Common myeloid progenitor, CD34-positive (primary cell): ENCODE measurements around the gene RASSF3.

ENCODE experiments used
- CTCF ChIA-PET: fragments of 350-600 bp; sonication (Branson Sonifier 250); formaldehyde crosslinking; loops from one replicate; lab custom pipeline; 2021; ENCODE audit warnings: antibody characterized with exemption; lab: Charles Lee
- POLR2A ChIA-PET: fragments of 350-600 bp; sonication (Branson Sonifier 250); formaldehyde crosslinking; loops from one replicate; lab custom pipeline; 2021; ENCODE audit warnings: antibody characterized with exemption; lab: Charles Lee
- DNase-seq, 3 donors: peaks; one replicate each; pipeline versions ENCODE4 v3.0.0 to v3.0.0-alpha.2; 2013
- H3K27ac ChIP-seq, 2 experiments: 1 replicate in 1 of 2; 2 replicates in 1 of 2; pipeline ENCODE4 v1.7.0; 2013; ENCODE audit warnings: inconsistent platforms in 2 of 2, low read length in 2 of 2, mild to moderate bottlenecking in 2 of 2, low read depth in 1 of 2, moderate library complexity in 1 of 2; ENCODE audit not compliant: severe bottlenecking in 2 of 2, insufficient read depth in 1 of 2, poor library complexity in 1 of 2
- H3K27me3 ChIP-seq, 5 experiments: replicated peaks in 2 of 5; 1 replicate in 3 of 5; 2 replicates in 2 of 5; pipeline versions ENCODE4 v1.6.1 to v1.7.0; 2013; ENCODE audit warnings: low read length in 4 of 5, mild to moderate bottlenecking in 2 of 5, moderate library complexity in 2 of 5, inconsistent platforms in 1 of 5; ENCODE audit not compliant: insufficient read depth in 5 of 5, control insufficient read depth in 4 of 5
- H3K36me3 ChIP-seq, 4 experiments: 1 replicate in 2 of 4; 2 replicates in 2 of 4; pipeline versions ENCODE4 v1.6.1 to v1.7.0; 2013; ENCODE audit warnings: low read length in 3 of 4, control low read depth in 1 of 4, mild to moderate bottlenecking in 1 of 4; ENCODE audit not compliant: control insufficient read depth in 4 of 4, insufficient read depth in 4 of 4
- H3K4me1 ChIP-seq, 4 experiments: 1 replicate in 3 of 4; 2 replicates in 1 of 4; pipeline versions ENCODE4 v1.6.1 to v1.7.1; 2013; ENCODE audit warnings: low read length in 3 of 4, mild to moderate bottlenecking in 3 of 4, control low read depth in 1 of 4, inconsistent platforms in 1 of 4, moderate library complexity in 1 of 4; ENCODE audit not compliant: control insufficient read depth in 4 of 4, insufficient read depth in 4 of 4; ENCODE audit errors: control extremely low read depth in 1 of 4
- H3K4me3 ChIP-seq, 7 experiments: 1 replicate in 4 of 7; 2 replicates in 3 of 7; pipeline versions ENCODE4 v1.5.1 to v1.7.0; 2013; ENCODE audit warnings: mild to moderate bottlenecking in 7 of 7, low read length in 6 of 7, moderate library complexity in 6 of 7, inconsistent platforms in 2 of 7, low read depth in 2 of 7, control low read depth in 1 of 7; ENCODE audit not compliant: insufficient read depth in 4 of 7, control insufficient read depth in 1 of 7; ENCODE audit errors: extremely low read depth in 1 of 7
- H3K9me3 ChIP-seq, 5 experiments: 1 replicate in 4 of 5; 2 replicates in 1 of 5; pipeline versions ENCODE4 v1.6.1 to v1.7.1; 2013; ENCODE audit warnings: low read length in 4 of 5, mild to moderate bottlenecking in 2 of 5, inconsistent platforms in 1 of 5, low read depth in 1 of 5, moderate library complexity in 1 of 5; ENCODE audit not compliant: control insufficient read depth in 4 of 5, insufficient read depth in 2 of 5; ENCODE audit errors: control extremely low read depth in 1 of 5
- WGBS: methylation state at CpG from one replicate; pipeline ENCODE4 v1.1.5; 2013; ENCODE audit not compliant: insufficient coverage; 5-methylcytosine and 5-hydroxymethylcytosine counted together

RASSF3 gene

DNA sequence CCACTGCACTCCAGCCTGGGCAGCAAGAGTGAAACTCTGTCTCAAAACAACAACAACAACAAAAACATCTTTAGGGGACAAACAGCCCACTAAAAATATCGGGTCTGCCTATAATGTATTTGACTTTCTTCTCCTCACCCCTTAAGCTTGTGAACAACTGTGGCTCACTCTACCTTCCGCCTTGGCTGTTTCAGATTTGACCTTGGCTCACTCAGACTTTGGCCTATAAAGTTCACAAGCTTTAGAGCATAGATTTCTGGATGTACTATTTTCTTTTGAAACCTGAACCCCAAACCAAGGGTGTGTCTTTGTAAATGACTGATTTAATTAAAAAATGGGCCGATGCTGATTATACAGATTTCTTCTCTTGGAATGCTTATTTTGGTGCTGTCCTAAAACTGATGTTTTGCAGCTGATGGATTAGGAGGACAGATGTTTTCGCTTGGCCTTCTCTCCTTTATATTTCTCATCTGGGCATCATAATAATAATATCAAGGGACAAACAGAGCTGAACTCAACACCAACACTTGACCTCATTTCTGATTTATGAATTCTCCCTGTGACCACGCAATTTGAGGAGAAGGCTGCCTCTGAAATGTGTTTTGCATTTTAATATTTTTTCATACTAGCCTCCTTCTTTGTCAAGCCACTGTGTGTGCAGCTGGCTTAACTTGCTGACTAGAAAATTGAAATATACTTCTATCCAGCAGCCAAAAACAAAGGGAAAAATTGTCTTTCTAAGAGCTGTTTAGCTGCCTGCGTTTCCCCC, 40.2 kb upstream of the RASSF3 start:
- Histone ChIP-seq H3K4me3 (no peak overlapping the region), H3K27ac (no peak overlapping the region), H3K27me3 (no peaks in the 10 kb centered on the region), H3K4me1 (peaks cover 0 to 4% (median 0%) of the 10 kb centered on the region in 4 experiments), H3K9me3 (peaks cover 0 to 9% (median 4%) of the 10 kb centered on the region in 5 experiments), H3K36me3 (no peaks in the 10 kb centered on the region)
- 98% methylated on average over 4 of the region's 6 CpGs for WGBS
- ChIA-PET CTCF (interaction anchor here (0.9 to 1.4 kb wide), 3 partner anchors 20 to 128 kb away, joined by 3 to 5 read pairs (median 4); no protein-coding TSS in a partner anchor), POLR2A (no interaction called here)
- DNase-seq = no peak

DNA sequence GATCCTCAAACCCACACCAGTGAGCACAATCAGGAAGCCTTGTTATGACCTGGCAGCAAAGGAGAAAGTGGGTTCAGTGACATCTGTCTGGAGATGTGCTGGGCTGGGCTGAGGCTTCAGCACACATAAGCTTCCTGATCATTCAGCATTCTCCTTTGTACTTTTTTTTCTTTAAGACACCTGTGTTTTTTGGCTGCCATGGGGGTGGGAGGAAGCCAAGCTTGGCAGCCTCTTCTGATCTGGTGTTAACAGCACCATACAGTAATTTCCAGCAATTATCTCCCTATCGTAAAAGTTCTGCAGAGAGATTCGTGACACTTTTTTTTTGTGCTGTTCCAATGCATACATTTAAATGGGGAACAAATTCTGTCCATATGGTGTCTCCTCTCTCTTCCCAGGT, 38.9 kb upstream of the RASSF3 start:
- no peak overlapping the region for H3K4me3 ChIP-seq
- ChIA-PET POLR2A (no interaction called here), CTCF (interaction anchor here (0.6 to 1.6 kb wide), 3 partner anchors 10 to 91 kb away, joined by 3 to 4 read pairs (median 3); no protein-coding TSS in a partner anchor)
- no peak for DNase-seq
- H3K27ac ChIP-seq = no peak overlapping the region
- peaks cover 2 to 12% (median 4%) of the 10 kb centered on the region in 5 experiments for H3K9me3 ChIP-seq
- 92% methylated on average over 2 of the region's 2 CpGs for WGBS
- H3K36me3 ChIP-seq = no peaks in the 10 kb centered on the region
- peaks cover 0 to 4% (median 0%) of the 10 kb centered on the region in 4 experiments for H3K4me1 ChIP-seq
- H3K27me3 ChIP-seq = no peaks in the 10 kb centered on the region

DNA sequence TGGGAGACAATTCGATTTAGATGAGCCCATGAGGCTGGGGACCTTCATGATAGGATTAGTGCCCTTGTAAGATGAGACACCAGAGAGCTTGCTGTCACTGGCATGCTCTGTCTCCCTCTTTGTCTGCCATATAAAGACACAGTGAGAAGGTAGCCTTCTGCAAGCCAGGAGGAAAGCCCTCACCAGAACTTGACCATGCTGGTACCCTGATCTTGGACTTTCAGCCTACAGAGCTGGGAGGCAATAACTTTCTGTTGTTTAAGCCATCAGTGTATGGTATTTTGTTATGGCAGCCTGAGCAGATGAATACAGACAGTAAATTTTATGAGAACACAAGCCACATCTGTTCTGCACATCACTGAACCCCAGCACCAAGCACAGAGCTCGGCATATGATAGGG, 38.1 kb upstream of the RASSF3 start:
- POLR2A ChIA-PET = no interaction called here
- H3K27me3 ChIP-seq = no peaks in the 10 kb centered on the region
- 100% methylated on average over 1 of the region's 2 CpGs for WGBS

DNA sequence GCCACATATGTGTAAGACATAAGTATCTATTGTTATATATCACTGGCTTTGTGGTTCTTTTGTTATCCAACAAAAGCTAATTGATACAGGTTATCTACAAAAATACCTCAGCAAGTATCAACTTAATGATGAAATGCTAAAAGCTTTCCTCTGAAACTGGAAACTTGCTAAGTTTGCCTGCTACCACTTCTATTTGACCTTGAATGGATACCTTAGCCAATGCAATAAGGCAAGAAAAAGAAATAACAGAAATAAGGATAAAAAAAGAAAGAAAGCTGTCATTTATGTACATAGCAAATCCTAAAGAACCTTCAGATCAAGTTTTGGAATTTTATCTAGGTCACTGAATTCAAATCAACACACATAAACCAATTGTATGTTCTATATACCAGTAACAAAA, 35.5 kb upstream of the RASSF3 start:
- peaks cover 2 to 12% (median 4%) of the 10 kb centered on the region in 5 experiments for H3K9me3 ChIP-seq
- H3K4me3 ChIP-seq = no peak overlapping the region
- ChIA-PET CTCF (interaction anchor here (0.8 to 0.9 kb wide), 2 partner anchors 14 to 31 kb away, joined by 3 read pairs; no protein-coding TSS in a partner anchor), POLR2A (no interaction called here)
- no peak overlapping the region for H3K27ac ChIP-seq
- no peaks in the 10 kb centered on the region for H3K27me3 ChIP-seq
- H3K36me3 ChIP-seq = no peaks in the 10 kb centered on the region
- DNase-seq = no peak
- H3K4me1 ChIP-seq = no peaks in the 10 kb centered on the region

More for the DNA sequence above, 38.1 kb upstream of the RASSF3 start:
- DNase-seq = no peak
- Histone ChIP-seq H3K36me3 (no peaks in the 10 kb centered on the region), H3K4me3 (no peak overlapping the region), H3K4me1 (peaks cover 0 to 4% (median 0%) of the 10 kb centered on the region in 4 experiments), H3K9me3 (peaks cover 2 to 12% (median 4%) of the 10 kb centered on the region in 5 experiments), H3K27ac (no peak overlapping the region)
- CTCF ChIA-PET = interaction anchor here (0.9 to 1.6 kb wide), 4 partner anchors 9 to 21 kb away, joined by 3 to 4 read pairs (median 3); no protein-coding TSS in a partner anchor

DNA sequence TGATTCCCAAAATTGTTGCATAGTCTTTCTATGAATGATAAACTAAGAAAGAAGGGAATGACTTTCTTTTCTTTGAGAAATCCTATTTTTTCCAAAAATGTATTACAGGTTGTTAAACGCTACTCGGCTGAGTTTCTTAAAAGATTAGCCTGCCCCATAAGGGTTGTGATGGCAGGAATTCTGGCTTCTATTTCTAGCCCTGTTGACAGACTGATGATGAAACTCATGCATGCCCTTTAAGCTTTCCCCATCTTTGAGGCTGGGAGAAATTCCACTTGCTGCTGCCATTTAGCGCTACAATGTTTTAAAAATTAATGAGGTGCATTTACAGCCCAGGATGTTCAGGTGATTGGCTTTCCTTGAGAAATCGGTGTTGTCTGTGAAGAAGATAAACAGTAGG, 33.2 kb upstream of the RASSF3 start:
- Histone ChIP-seq H3K36me3 (no peaks in the 10 kb centered on the region), H3K4me1 (no peaks in the 10 kb centered on the region), H3K4me3 (no peak overlapping the region), H3K27ac (no peak overlapping the region), H3K27me3 (no peaks in the 10 kb centered on the region), H3K9me3 (peaks cover 2 to 12% (median 4%) of the 10 kb centered on the region in 5 experiments)
- DNase-seq = no peak
- WGBS = 100% methylated on average over 3 of the region's 4 CpGs
- CTCF ChIA-PET = no interaction called here
- POLR2A ChIA-PET = no interaction called here

DNA sequence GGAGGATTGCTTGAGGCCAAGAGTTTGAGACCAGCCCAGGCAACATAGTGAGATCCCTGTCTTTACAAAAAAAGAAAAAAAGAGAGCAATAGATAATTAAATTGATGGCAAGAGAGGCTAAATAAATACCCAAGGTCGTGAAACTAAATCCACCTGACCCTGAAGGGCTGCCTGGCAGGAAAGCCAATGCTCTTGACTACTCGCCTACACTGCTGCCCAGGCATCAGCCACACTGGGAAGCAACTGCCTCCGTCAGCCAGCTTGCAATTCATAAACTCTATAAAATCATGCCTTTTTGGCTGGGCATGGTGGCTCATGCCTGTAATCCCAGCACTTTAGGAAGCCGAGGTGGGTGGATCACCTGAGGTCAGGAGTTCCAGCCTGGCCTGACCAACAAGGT, 31.7 kb upstream of the RASSF3 start:
- ChIA-PET CTCF (no interaction called here), POLR2A (no interaction called here)
- Histone ChIP-seq H3K9me3 (peaks cover 2 to 12% (median 4%) of the 10 kb centered on the region in 5 experiments), H3K4me3 (no peak overlapping the region), H3K4me1 (peaks cover 1 to 2% (median 2%) of the 10 kb centered on the region in 4 experiments), H3K27ac (no peak overlapping the region), H3K36me3 (no peaks in the 10 kb centered on the region), H3K27me3 (no peaks in the 10 kb centered on the region)
- DNase-seq = no peak
- 88% methylated on average over 4 of the region's 4 CpGs for WGBS

DNA sequence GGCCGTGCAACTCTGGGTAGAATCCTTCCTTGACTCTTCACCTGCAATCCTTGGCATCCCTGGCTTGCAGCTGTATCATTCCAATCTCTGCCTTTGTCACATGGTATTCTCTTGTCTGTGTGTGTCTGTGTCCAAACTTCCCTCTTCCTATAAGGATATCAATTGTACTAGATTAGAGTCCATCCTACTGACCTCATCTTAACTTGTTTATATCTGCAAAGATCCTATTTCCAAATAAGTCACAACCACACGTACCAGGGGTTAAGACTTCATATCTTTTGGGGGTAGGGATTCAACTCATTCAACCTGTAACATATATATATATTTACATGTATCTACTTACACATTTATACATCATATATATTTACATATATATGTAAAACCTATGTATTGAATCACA, 29.6 kb upstream of the RASSF3 start:
- Histone ChIP-seq H3K27ac (no peak overlapping the region), H3K4me3 (no peak overlapping the region), H3K9me3 (peaks cover 0 to 2% (median 0%) of the 10 kb centered on the region in 5 experiments), H3K36me3 (no peaks in the 10 kb centered on the region), H3K4me1 (peaks cover 5 to 12% (median 9%) of the 10 kb centered on the region in 4 experiments), H3K27me3 (no peaks in the 10 kb centered on the region)
- ChIA-PET CTCF (interaction anchor here (0.6 to 1.3 kb wide), 5 partner anchors 9 to 116 kb away, joined by 3 to 4 read pairs (median 4); no protein-coding TSS in a partner anchor), POLR2A (no interaction called here)
- WGBS = 100% methylated on average over 1 of the region's 2 CpGs
- DNase-seq = no peak
